Astrocyte of the hippocampus (primary cell): Measurements from ENCODE around the gene ADORA2B.
"Not testable (repeated sequence)": the region's sequence is repeated elsewhere in the genome, so short reads cannot be mapped to it uniquely, and the experiment has no call there.

Experiments used
- DNase-seq: peaks from one replicate; pipeline ENCODE4 v3.0.0; 2011; ENCODE audit warnings: low read depth, low spot score

Gene ADORA2B

DNA sequence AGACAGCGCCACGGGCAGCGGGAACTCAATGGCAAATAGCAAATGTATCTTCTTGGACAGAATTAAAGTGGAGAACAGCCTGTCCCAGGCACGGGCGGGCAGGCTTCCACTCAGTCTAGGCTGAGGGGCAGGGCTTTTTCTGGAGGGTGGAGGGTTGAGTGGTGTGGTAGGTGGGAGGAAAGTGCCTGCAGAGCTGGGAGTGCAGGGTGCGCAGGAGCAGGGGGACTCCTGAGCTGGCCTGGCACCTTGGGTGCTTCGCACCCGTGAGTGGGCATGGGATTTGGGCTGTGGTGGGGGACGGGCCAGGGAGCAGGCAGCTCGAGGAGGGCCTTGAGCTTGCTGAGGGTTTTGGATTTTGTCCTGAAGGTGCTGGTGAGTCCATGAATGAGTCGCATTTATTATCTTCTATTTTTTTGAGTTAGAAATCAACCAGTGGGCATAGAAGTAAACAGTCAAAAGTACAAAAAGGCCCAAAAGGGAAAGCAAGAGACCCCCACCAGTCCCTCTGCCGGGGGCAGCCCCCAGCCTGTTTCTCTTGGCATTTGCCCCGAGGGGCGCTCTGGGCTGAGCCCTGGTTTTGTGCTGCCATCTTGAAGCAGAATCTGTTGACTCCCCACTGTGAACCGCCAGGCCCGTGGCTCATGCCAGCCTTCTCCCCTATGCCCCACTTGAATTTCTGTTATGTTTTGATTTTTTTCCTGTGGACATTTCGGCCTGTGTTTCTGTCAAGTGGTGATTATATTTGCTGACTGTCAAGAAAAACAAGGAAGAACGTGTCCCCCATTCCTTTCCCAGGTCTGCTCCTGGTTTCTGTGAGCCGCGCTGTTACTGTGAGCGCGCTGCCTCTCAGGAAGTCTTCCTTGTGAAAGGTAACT, 8.2 kb downstream of the ADORA2B start:
- DNase-seq = no peak

DNA sequence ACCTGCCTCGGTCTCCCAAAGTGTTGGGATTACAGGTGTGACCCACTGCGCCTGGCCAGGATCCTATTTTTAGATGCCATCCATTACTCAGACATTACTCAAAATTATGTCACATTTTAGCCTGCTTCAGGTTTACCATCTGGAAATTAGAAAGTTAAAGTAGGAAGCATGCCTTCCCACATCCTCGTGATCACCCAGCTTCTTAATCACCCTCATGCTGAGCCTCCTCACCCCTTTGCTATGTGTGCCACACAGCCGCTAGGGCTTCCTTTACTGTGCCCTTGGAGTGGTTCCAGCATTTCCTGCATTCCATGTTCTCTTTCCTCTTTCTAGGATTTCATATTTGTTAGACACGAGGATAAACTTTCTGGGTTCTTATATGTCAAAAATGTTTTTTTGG, 9.3 kb downstream of the ADORA2B start:
- DNase-seq = peak; percentile 83

DNA sequence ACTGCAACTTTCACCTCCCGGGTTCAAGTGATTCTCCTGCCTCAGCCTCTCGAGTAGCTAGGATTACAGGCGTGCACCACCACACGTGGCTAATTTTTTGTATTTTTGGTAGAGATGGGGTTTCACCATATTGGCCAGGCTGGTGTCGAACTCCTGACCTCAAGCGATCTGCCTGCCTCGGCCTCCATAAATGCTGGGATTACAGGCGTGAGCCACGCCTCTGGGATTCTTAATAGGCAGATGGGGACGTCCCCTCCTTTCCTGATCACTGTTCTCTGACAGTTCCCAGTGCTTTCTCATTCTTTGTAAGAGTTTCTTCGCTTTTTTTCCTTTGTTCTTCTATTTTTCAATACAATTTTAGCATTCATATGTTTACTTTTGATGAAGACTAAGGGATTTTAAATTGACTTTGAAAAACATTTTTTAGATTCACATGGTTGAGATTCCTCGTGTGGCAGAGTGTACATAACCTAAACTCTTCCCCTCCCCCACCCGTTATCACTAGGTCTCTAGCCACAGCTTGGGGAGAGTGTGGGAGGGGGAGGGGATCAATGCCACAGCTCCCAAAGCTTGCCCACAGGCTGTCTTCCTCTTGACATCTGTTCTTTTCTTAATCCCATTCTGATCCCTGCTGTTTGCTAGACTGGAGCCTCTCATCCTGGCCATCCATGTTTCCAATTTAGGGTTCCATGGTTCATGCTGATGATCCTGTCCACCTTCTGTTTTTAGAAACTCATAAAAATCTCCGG, 11.0 kb downstream of the ADORA2B start:
- no peak for DNase-seq

DNA sequence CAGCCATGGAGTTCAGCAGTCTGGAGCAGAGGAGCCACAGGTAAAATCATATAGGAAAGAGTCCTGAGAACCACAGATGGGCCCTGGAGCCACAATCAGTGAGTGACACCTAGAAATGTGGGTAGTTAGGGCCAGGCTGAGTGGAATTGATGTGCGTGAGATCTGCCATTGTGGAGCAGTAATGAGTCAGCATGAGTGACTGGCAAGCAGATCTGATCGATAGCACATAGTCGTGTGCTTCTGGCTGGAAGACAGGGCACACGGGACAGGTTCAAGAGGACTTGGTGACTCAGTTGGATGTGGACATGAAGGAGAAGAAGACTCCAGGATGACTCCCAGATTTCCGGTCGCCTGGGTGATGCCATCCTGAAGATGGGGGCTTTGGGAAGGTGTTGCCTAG, 12.3 kb downstream of the ADORA2B start:
- peak; percentile 47 for DNase-seq

DNA sequence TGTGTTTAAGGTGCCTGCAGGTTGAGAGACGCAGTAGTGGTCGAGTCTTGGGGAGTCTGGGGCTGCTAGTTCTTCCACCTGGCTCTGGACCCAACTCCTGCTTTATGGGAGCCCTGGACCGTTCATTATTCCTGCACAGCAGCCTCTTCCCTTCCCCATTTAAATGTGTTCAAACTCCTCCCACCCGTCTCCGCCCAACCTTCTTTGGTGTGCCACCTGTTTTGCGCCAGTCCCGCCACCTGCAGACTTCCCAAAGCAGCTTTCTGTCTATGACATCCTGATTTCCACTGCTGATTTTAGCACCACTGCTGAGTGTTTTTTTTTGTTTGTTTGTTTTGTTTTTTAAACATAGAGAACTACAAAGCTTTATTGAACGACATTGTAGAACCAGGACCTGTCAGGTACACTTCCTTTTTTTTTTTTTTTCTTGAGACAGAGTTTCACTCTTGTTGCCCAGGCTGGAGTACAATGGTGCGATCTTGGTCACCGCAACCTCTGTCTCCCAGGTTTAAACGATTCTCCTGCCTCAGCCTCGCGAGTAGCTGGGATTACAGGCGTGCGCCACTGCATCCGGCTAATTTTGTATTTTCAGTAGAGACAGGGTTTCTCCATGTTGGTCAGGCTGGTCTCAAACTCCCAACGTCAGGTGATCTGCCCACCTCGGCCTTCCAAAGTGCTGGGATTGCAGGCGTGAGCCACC, 12.8 kb downstream of the ADORA2B start:
- no peak for DNase-seq

DNA sequence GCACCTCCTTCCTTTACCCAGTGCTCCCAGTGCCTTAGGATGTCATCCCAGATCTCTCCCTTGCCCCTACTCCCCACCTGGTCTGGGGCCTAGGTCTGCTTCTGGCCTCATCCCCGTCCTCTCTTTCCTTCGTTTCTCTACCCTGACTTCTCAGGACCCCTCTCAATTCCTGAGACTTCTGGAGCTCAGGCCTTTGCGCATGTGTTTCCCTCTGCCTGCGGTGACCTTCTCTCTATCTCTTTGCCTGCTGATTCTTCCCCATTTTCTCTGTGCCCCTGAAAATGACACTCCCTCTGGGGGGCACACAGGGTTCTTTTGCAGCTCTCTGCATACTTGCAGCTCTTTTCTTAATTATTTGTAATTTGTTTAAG, 13.5 kb downstream of the ADORA2B start:
- no peak for DNase-seq

DNA sequence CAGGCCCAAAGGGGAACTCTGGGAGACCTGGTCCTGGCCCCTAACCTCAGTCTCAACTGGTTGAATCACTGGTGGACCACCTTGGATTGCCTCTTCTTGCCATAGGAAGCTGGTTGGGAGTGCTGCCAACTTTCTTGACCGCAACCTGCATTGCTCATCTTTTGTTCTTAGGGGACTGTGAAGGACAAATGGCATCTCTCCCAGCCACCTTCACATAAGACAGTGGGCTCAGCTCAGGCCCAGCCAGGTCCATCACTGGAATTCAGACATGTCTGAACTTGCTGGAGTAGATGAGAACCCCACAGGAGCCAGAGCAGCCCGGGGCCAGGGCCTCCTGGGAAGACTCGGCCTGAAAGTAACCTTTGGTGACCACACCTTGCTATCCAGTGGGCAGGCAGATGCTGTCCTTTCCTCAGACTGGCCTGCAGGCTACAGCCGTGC, 18.8 kb downstream of the ADORA2B start:
- peak; percentile 87 for DNase-seq

DNA sequence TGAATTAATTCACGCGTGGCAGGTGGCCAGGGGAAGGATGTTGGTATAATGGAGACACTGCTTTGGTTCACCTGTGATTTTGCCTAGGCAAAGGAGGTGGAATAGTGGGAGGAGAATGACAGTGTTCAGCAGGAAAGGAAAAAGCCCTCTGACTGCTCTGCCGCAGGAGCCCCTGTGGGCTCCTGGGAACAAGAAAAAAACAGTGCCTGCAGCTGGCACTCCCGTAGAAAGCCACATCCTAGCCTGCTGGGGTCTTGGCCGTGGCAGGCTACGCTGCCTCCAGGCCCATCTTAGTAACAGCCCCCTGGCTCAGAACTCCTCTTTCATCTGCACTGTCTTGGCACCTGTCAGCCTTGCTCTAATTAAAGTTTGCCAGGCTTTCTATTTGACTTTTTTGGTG, 20.6 kb downstream of the ADORA2B start:
- peak; percentile 21 for DNase-seq

DNA sequence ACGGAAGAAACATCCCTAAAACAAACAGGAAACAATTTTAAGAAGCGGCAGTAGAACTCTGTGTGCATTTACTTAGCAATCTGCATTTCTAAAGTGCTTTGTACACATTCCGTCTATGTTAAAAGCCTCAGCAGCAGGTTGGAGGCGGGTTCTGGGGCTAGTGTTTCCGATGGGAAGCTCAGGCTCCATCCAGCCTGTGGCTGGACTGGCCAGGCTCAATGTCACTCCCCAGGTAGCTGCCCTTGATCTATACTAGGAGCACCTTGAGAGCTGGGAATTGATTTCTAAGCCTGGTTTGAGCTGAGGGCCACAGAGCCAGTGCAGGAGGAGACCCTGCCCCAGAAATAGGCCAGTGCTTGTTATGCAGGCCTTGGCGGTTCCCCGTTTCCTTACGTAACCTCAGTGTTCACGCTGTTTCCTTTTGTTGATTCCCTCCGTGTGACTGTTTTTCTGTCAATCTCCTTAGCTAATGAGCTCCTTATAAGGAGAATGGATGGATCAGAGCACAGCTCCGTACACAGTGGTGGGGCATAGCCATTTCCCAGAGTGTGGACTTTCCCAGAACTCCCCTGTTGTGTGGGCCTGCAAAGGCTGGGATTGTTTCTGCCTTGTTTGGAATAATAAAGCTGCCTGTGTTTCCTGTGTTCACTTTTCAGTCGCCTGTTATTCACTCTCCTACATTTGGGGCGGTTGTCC, 21.4 kb downstream of the ADORA2B start:
- DNase-seq = peak; percentile 82

DNA sequence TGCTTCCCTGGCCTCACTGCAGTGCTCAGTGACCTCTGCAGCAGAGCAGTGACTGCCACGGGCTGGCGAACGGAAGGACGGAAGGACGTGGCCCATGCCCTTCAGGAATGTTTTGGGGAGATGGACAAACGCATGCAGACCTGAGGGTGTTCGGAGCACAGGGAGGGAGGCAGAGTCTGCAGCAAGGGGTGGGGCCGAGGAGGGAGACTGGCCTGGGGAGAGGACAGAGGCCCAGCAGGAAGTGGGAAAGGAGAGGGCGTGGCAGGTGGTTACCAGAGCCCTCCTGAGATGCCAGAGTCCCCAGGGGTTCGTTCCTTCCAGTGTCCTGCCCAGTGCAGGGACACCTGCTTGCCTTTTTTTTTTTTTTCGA, 21.9 kb downstream of the ADORA2B start:
- DNase-seq = peak; percentile 56

DNA sequence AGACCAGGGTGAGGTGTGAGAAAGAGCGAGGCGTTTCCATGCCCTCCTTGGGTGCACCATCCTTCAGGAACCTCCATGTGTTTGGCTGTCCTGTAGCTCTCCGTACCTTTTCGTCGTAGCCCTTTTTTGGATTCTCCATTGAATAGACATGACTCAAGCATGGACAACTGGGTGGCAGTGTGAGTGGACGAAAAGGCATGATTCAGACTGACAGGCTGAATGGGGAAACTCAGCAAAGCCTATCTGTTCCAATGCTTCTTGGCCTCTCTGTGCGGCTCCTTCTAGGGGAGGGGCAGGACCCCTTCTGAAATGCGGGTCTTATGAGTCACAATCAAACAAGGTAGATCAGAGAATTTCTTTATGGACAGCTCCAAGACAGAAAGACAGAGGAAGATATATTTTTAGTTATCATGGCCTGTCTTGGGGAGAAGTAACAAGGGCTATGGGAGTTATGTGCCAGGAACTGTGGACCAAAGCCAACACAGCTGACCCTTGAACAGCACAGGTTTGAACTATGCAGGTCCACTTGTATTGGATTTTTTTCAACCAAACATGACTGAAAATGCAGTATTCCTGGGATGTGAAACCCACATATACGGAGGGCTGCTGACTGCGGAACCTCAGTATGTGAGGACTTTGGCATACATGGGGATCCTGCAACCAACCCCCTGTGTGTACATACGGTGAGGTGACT, 22.9 kb downstream of the ADORA2B start:
- DNase-seq = peak; percentile 42

DNA sequence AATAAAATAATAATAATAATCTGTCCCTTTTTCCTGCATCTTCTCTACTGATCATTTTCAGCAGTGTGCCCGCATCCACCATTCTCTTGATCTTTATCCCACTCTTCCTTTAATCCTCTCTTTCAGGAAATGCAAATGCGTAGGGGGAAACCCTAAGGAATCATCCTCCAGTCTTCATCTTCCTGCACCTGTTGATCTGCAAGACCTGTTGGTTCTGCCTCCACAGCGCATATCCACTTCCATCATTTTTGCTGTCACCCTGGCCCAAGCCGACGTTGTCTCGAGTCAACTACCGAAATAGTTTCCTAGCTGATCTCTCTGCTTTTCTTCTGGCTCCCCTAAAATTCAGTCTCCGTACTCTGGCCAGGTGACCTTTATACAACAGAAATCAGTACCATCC, 24.5 kb downstream of the ADORA2B start:
- DNase-seq = no peak

DNA sequence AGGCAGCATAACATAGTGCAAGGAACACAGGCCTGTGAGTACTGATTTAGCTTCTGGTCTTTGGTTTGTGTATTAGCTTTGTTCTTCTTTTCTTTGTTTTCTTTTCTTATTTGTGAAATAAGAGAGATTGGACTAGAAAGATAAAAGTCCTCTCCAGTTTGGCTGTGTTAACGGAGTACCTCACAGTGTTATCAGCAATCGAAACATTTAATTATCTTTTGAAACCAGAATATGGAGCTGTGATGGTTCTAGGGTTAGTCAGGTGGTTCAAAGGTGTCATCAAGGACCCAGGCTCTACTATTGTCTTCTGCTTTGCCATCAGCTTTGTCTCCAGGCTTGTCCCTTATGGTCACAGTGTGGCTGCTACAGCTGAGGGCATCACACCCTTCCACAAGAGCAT, 25.6 kb downstream of the ADORA2B start:
- no peak for DNase-seq

DNA sequence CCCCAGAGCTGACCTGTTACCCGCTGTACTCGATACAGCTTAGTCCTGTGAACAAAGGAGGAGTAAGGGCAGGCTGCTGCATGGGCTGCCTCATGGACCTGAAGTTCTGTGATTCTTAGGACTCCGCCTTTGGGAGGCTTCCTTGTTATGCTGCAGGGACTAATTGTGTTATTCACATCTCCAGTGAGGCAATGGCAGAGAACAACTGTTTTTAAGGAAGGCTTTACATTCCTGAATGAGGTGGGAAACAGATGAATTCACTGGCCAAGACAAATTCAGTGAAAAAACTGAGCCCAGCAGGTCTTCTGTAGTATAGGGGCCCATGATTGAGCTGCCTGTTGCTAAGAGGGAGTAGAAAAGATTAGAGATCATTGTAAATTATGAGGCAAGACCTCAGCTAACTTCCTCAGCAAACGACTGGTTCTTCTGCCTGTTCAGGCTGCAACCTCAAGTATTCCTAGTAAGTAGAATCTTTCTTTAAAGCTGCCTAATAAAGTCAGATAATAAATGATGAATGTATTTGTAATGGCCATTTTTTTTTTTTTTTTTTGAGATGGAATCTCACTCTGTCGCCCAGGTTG, 26.3 kb downstream of the ADORA2B start:
- DNase-seq = no peak

DNA sequence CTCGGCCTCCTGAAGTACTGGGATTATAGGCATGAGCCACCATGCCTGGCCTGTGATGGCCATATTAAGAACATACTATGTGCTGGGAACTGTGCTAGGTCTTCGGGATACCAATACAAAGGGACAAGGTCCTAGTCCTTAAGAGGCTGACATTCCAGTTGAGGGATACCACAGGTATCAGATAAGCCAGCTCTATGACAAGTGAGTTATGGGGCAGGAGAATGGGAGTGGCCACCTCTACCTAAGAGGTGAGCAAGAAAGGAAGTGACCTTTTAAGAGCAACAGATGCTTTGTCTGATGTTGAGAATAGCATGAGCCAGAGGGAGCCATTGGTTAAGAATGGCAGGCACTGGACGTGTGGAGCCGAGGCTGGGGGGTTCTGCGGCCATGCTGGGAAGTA, 27.0 kb downstream of the ADORA2B start:
- no peak for DNase-seq

DNA sequence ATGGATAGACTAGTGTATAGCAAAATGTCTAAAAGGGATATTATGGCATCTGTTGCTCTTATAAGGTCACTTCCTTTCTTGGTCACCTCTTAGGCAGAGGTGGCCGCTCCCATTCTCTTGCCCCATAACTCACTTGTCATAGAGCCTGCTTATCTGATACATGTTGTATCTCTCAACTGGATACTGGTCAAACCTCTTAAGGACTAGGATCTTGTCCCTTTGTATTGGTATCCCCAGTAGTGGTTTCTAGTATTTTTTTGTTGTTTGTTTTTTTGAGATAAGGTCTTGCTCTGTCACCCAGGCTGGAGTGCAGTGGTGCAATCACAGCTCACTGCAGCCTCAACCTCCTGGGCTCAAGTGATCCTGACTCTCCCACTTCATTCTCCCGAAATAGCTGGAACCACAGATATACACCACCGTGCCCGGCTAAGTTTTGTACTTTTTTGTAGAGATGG, 27.6 kb downstream of the ADORA2B start:
- DNase-seq = no peak

DNA sequence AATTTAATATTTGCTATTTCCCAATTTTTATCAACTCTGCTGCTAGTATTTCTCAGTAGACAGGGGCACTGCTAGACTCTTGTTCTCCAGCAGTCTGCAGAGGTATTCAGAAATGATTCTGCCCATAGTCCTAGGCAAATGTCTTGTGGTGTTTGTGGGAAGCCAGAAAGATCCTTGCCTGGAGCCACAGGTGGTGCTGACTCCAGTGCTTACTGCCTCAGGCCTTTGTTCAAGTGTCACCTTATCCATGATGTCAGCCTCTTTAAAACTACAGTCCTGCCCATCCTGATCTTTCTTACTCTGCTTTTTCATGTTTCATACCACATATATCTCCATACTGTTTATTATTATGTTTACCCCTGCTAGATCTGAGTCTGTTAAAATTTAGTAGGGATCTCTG, 28.1 kb downstream of the ADORA2B start:
- DNase-seq = peak; percentile 46

DNA sequence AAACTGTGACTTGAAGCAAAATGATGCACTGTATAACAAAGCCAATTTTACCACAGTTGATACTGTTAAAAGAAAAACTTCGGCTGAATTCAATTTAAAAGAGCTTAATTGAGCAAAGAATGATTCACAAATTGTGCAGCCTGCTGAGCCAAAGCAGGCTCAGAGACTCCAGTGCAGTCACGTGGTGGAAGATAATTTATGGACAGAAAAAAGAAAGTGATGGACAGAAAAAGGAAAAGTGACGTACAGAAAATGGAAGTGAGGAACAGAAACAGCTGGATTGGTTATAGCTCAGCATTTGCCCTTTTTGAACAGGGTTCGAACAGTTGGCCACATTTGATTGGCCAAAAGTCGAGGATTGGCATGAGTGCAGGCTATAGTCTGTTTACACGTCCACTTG, 28.9 kb downstream of the ADORA2B start:
- DNase-seq = peak; percentile 41

DNA sequence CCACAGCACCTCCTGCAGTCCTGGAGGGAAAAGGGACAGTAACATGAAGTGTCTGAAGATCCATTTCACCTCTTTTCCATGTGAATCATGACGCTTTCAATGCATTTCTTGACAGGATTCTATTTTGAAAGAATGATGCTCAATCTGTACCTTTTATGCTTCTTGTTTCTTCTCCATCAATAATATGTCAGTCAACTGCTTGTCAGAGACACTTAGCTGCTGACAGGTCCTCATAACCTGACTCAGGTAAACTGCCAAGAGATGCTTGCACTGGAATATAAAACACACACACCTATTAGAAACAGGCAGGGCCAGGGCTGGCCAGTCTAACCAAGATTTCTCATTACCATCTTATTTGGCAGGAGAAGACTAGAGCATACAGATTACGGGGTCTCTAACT, 33.0 kb downstream of the ADORA2B start:
- no peak for DNase-seq

DNA sequence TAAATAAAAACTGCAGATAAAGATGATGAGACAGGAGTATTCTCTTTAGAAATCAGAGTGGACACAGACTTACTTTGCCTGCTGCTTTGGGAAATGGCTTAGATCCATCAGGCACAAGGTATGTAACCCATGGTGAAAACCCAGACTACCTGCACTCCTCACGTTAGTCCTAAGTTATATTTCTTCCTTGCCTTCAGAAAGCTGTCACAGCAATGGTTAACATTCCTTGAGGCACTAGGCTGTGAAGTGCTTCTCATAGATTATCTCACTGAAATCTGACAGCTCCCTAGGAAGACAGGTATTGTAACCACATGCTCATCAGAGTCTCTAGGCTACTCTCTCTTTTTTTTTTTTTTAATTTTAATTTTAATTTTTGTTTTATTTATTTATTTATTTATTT, 33.7 kb downstream of the ADORA2B start:
- no peak for DNase-seq

DNA sequence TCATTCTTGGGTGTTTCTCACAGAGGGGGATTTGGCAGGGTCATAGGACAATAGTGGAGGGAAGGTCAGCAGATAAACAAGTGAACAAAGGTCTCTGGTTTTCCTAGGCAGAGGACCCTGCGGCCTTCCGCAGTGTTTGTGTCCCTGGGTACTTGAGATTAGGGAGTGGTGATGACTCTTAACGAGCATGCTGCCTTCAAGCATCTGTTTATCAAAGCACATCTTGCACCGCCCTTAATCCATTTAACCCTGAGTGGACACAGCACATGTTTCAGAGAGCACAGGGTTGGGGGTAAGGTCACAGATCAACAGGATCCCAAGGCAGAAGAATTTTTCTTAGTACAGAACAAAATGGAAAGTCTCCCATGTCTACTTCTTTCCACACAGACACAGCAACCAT, 34.1 kb downstream of the ADORA2B start:
- not testable (repeated sequence) for DNase-seq
